SK-N-SH (cell line): ENCODE results near the gene RAMP1.

Experiments used
- CTCF ChIP-seq: fragments of 200-600 bp; sonication (generic); IDR thresholded peaks from 2 replicates; pipeline ENCODE4 v1.6.1; 2017; ENCODE audit warnings: antibody characterized with exemption, mild to moderate bottlenecking, moderate library complexity
- POLR2AphosphoS5 ChIP-seq: IDR thresholded peaks from 2 replicates; pipeline ENCODE4 v1.6.1; 2012; ENCODE audit warnings: low read depth, low read length
- YY1 ChIP-seq: IDR thresholded peaks from 2 replicates; pipeline ENCODE4 v1.4.0; 2012; ENCODE audit warnings: low read depth, mild to moderate bottlenecking

DNA sequence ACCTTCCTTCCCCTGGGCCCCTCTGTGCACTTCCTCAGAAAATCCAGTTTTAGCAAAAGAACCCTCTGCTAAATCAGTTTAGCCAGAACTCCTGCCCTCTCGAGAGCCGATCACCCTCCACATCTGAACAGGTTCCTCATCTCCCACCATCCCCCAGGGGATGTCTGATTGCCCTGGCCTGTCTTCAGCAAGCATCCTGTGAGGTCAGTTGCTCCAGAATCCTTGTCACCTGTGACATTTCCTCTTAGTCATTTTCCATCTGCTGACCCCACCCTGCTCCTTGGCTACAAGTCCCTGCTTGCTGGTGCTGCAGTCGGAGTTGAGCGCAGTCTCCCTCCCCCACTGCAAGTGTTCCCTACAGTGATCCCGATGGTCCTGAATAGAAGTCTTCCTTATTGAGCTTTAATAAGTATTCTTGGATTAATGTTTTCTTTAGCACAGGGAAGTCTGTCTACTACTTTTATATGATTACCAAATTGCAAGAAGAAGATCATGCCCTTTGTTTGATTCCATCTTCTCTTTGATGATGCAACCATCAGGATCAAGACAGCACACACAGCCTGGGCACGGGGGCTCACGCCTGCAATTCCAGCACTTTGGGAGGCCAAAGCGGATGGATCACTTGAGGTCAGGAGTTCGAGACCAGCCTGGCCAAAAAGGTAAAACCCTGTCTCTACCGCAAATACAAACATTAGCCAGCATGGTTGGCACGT is 76.5 kb downstream of the RAMP1 start:
- TF ChIP-seq CTCF = no peak
- TF ChIP-seq YY1 = no peak
- TF ChIP-seq POLR2AphosphoS5 = no peak
